ENCODE data around the gene PELI1.

Gene PELI1

DNA sequence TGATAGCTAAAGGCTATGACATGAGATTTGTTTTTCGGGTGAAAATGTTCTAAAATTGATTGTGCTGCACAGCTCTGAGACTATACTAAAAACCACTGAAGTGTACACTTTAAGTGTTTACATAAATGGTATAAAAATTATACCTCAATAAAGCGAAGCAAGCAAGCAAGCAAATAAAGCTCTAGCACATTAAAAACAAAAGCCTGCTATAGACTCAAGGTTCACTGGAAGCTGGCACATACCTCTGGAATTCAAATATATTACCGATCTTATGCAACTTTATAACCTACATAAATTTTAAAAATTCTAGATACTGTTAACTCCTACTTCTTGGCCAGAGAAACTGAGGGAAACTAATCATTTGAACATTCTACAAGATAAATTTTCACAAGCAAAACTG, 20.1 kb downstream of the PELI1 start:
- H3K27me3 Mint-ChIP-seq (ENCODE audit: low read depth) = no peaks in the 10 kb centered on the region
- no peak for DNase-seq (ENCODE audit: low spot score)
- no peaks in the 10 kb centered on the region for H3K9me3 Mint-ChIP-seq
- no peak overlapping the region for H3K27ac Mint-ChIP-seq
- H3K4me3 Mint-ChIP-seq = no peak overlapping the region
- peaks cover 12% of the 10 kb centered on the region for H3K36me3 Mint-ChIP-seq (ENCODE audit: low read depth)
- H3K4me1 Mint-ChIP-seq (ENCODE audit: low read depth) = peaks cover 19% of the 10 kb centered on the region

GRCh38 chr2:64123740-64124139, 20.5 kb downstream of the PELI1 start:
- H3K27ac Mint-ChIP-seq = no peak overlapping the region
- H3K4me1 Mint-ChIP-seq (ENCODE audit: low read depth) = peaks cover 15% of the 10 kb centered on the region
- peaks cover 12% of the 10 kb centered on the region for H3K36me3 Mint-ChIP-seq (ENCODE audit: low read depth)
- DNase-seq (ENCODE audit: low spot score) = no peak
- H3K27me3 Mint-ChIP-seq (ENCODE audit: low read depth) = no peaks in the 10 kb centered on the region
- no peak overlapping the region for H3K4me3 Mint-ChIP-seq
- H3K9me3 Mint-ChIP-seq = no peaks in the 10 kb centered on the region

DNA sequence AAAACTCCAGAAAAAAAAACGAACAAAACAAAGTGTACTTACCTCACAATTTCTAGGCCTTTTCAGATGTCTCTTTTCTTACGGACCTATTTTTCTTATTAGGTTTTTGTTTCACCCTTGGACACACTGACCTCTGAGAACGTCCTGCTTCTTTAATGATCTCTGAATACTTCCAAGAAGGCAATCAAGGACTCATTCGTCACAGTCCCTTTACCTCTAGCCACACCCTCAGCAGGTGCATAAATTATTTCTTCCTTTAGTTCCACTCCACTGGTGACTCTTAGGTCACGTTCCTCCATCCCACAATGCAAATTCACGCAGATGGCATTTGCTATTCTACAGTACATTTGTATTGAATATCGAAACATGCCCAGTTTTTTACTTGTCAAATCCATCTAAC, 21.9 kb downstream of the PELI1 start:
- peaks cover 13% of the 10 kb centered on the region for H3K36me3 Mint-ChIP-seq (ENCODE audit: low read depth)
- no peaks in the 10 kb centered on the region for H3K9me3 Mint-ChIP-seq
- peaks cover 14% of the 10 kb centered on the region for H3K4me1 Mint-ChIP-seq (ENCODE audit: low read depth)
- H3K27me3 Mint-ChIP-seq (ENCODE audit: low read depth) = no peaks in the 10 kb centered on the region
- H3K27ac Mint-ChIP-seq = no peak overlapping the region
- no peak for DNase-seq (ENCODE audit: low spot score)
- H3K4me3 Mint-ChIP-seq = no peak overlapping the region

DNA sequence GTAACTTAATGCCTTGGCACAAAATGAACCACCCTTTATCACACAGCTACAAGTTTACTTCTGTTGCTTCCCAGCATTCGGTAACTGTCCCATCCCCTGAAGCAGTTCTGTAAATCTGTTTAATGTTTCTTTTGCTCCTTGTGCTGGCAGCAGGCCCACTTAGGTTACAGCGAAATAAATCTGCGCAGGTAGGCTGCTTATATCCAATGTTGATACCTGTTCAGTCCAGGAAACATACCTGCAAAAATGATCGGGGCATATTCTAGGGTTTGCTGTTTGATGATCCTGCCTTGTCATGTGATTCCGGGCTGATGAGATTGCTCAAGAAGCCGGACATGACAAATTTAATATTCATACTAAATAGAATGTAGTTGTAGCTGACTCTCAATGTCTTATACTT, 23.3 kb downstream of the PELI1 start:
- Mint-ChIP-seq H3K27me3 (ENCODE audit: low read depth) (no peaks in the 10 kb centered on the region), H3K9me3 (no peaks in the 10 kb centered on the region), H3K4me3 (no peak overlapping the region), H3K36me3 (ENCODE audit: low read depth) (peaks cover 13% of the 10 kb centered on the region), H3K27ac (no peak overlapping the region), H3K4me1 (ENCODE audit: low read depth) (peaks cover 14% of the 10 kb centered on the region)
- DNase-seq (ENCODE audit: low spot score) = no peak

- peaks cover 13% of the 10 kb centered on the region for H3K36me3 Mint-ChIP-seq (ENCODE audit: low read depth)
- H3K4me1 Mint-ChIP-seq (ENCODE audit: low read depth) = peaks cover 24% of the 10 kb centered on the region
Measured at GRCh38 chr2:64120008-64120407, 24.2 kb downstream of the PELI1 start.

DNA sequence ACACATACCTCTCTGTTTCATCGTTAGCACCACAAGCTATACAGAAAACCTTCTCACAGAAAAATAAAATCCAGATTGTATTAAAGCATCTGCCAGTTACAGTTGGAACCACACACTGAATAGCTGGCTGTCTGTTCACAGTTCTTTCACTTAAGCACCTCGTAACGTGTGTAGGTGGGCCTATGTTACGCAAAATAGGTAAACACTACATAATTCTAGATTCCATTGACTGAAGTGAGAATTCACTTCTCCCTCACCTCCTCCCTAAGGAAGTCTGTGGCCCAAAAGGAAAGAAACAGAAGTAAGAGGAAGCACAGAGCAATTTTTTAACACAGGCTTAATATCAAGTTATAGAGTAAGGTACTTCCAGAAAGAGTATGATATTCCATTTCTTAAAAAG, 24.9 kb downstream of the PELI1 start:
- Mint-ChIP-seq H3K4me3 (no peak overlapping the region), H3K4me1 (ENCODE audit: low read depth) (peaks cover 25% of the 10 kb centered on the region), H3K27ac (no peak overlapping the region), H3K36me3 (ENCODE audit: low read depth) (peaks cover 11% of the 10 kb centered on the region), H3K27me3 (ENCODE audit: low read depth) (no peaks in the 10 kb centered on the region), H3K9me3 (no peaks in the 10 kb centered on the region)
- no peak for DNase-seq (ENCODE audit: low spot score)

More at GRCh38 chr2:64120008-64120407, 24.2 kb downstream of the PELI1 start:
- no peak overlapping the region for H3K4me3 Mint-ChIP-seq
- no peak for DNase-seq (ENCODE audit: low spot score)
- H3K27me3 Mint-ChIP-seq (ENCODE audit: low read depth) = no peaks in the 10 kb centered on the region
- no peaks in the 10 kb centered on the region for H3K9me3 Mint-ChIP-seq
- H3K27ac Mint-ChIP-seq = no peak overlapping the region

DNA sequence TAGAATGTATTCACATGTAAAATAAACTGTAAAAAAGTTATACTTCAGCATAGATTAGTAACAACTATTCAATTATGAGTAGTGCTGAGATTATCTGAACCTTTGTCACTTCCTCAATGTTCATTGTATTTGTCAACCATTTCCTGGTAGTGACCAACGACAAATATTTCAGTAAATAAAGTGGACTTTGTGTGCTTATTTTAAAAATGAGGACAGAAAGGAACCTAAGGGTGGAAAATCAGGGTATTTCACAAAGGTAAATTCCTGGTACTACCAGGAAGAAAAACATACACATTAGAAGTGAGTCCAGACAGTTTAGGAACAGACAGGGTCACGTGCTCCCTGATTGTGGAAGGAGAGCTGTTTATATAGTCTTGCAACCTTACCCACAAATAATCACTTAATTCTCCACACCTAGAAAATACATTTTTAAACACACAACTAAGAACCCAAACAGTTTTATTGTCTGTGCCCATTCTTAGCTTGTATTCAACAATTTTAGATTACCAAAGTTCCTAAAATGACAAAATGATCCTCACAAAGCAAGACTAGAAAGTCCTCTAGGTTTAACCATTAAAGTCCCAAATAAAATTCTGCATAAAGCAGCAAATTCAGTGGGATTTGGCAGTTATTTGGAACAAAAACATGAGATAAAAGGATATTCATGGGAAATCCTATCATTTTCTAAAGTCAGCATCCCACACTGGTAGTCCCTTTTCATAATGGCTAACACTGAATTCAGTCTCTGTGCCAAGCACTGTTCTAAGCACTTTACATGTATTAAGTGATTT, 28.2 kb downstream of the PELI1 start:
- no peaks in the 10 kb centered on the region for H3K27me3 Mint-ChIP-seq (ENCODE audit: low read depth)
- no peak overlapping the region for H3K27ac Mint-ChIP-seq
- H3K36me3 Mint-ChIP-seq (ENCODE audit: low read depth) = peaks cover 6% of the 10 kb centered on the region
- no peaks in the 10 kb centered on the region for H3K9me3 Mint-ChIP-seq
- peaks cover 38% of the 10 kb centered on the region for H3K4me1 Mint-ChIP-seq (ENCODE audit: low read depth)
- no peak for DNase-seq (ENCODE audit: low spot score)
- H3K4me3 Mint-ChIP-seq = no peak overlapping the region

GRCh38 chr2:64114912-64115277, 29.3 kb downstream of the PELI1 start:
- H3K9me3 Mint-ChIP-seq = no peaks in the 10 kb centered on the region
- H3K27me3 Mint-ChIP-seq (ENCODE audit: low read depth) = no peaks in the 10 kb centered on the region
- H3K27ac Mint-ChIP-seq = peak overlapping the region; percentile 79
- H3K36me3 Mint-ChIP-seq (ENCODE audit: low read depth) = peaks cover 11% of the 10 kb centered on the region
- H3K4me1 Mint-ChIP-seq (ENCODE audit: low read depth) = peaks cover 47% of the 10 kb centered on the region
- peak overlapping the region; percentile 72 for H3K4me3 Mint-ChIP-seq
- DNase-seq (ENCODE audit: low spot score) = no peak

DNA sequence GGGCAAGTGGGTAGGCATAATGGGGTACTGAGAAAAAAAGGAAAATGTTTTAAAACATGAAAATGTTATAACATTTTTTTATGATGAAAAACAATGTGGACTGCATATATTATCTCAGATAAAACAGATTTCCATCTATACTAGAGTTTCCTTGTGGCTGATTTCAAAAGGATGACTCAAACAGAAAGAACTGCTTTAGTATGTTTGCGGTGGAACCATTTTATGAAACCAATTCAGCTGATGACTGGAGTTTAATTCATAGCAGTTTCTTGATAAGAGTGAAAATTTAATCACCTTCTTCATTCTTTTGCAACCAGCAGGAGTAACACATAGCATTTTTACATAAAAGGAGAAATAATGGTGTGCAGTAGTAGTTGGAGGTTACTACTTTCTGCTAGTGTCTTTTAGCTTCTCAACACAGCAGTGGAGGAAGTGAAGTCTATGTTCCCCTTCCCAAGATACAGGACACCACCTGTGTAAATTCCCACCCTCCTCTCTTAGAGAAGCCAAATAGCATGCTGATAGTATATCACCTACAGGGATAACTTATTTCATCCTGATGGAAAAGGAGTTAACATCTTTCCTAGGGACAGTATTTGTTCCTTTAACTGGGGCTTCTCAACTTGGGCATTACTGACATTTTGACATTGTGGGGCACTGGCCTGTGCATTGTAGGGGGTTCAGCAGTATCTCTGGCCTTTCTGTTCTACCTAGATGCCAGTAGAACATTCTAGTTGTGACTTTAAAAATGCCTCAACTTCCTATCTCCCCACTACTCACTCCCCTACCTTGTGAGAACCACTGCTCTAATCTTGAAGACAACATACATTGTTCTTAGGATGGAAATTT, 29.9 kb downstream of the PELI1 start:
- Mint-ChIP-seq H3K9me3 (no peaks in the 10 kb centered on the region), H3K4me3 (peak overlapping the region; percentile 72), H3K36me3 (ENCODE audit: low read depth) (peaks cover 11% of the 10 kb centered on the region), H3K4me1 (ENCODE audit: low read depth) (peaks cover 50% of the 10 kb centered on the region), H3K27ac (peak overlapping the region; percentile 79), H3K27me3 (ENCODE audit: low read depth) (no peaks in the 10 kb centered on the region)
- DNase-seq (ENCODE audit: low spot score) = no peak

GRCh38 chr2:64112016-64112415, 32.2 kb downstream of the PELI1 start:
- no peaks in the 10 kb centered on the region for H3K9me3 Mint-ChIP-seq
- DNase-seq (ENCODE audit: low spot score) = no peak
- H3K27ac Mint-ChIP-seq = no peak overlapping the region
- peaks cover 19% of the 10 kb centered on the region for H3K36me3 Mint-ChIP-seq (ENCODE audit: low read depth)
- H3K4me3 Mint-ChIP-seq = no peak overlapping the region
- peaks cover 59% of the 10 kb centered on the region for H3K4me1 Mint-ChIP-seq (ENCODE audit: low read depth)
- no peaks in the 10 kb centered on the region for H3K27me3 Mint-ChIP-seq (ENCODE audit: low read depth)

GRCh38 chr2:64111426-64111825, 32.8 kb downstream of the PELI1 start:
- Mint-ChIP-seq H3K9me3 (no peaks in the 10 kb centered on the region), H3K27me3 (ENCODE audit: low read depth) (no peaks in the 10 kb centered on the region), H3K4me1 (ENCODE audit: low read depth) (peaks cover 60% of the 10 kb centered on the region), H3K4me3 (no peak overlapping the region), H3K27ac (no peak overlapping the region), H3K36me3 (ENCODE audit: low read depth) (peaks cover 22% of the 10 kb centered on the region)
- DNase-seq (ENCODE audit: low spot score) = no peak

DNA sequence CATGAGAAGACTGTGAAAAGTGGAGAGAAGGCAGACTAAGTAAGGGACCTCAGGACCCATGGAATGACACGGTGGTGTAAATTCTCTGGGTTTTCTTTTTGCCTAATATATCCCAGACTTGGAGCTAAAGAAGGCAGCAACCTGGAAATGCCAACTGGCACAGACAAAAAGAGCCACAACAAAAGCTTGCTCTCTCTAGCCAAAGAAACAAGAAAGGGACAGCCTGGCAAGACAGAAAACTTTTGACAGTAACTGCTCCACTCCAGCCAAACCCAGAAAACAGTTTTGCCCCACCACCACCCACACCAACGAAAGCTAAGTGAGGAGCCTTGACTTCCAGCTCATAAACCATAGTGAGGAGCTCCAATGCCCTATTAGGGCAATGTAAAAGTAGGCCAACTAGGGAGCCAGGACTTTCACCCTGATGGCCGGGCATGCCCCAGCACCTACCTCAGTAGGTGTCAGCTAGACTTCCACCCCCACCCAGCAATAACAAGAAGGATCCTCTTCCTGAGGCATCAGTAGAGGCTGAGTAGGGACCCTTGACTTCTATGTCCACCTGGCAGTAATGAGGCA, 35.5 kb downstream of the PELI1 start:
- Mint-ChIP-seq H3K36me3 (ENCODE audit: low read depth) (peaks cover 38% of the 10 kb centered on the region), H3K4me1 (ENCODE audit: low read depth) (peaks cover 45% of the 10 kb centered on the region), H3K9me3 (no peaks in the 10 kb centered on the region), H3K4me3 (no peak overlapping the region), H3K27me3 (ENCODE audit: low read depth) (no peaks in the 10 kb centered on the region), H3K27ac (no peak overlapping the region)
- no peak for DNase-seq (ENCODE audit: low spot score)

DNA sequence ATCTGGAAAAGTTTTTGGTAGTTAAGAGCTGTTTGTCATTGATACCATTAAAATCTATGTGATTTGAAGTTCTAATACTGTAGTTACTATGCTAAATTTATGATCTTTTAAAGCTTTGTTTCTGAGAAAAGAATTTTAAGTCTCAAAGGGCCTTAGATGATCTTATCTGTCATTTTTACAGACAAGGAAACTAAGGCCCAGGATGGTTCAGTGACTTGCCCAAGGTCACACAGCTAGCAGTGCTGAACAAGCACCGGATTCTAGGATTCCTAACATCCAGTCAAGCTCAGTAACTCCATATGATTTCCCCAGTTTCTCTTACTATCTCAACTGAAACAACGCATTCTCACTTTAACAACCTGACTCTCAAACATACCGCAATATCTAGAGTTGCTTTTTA, 37.7 kb downstream of the PELI1 start:
- Mint-ChIP-seq H3K9me3 (no peaks in the 10 kb centered on the region), H3K4me1 (ENCODE audit: low read depth) (peaks cover 39% of the 10 kb centered on the region), H3K27ac (no peak overlapping the region), H3K36me3 (ENCODE audit: low read depth) (peaks cover 44% of the 10 kb centered on the region), H3K4me3 (no peak overlapping the region), H3K27me3 (ENCODE audit: low read depth) (no peaks in the 10 kb centered on the region)
- DNase-seq (ENCODE audit: low spot score) = no peak

All from T-helper 2 cell treated with Interferon-gamma antibody and Interleukin-4, amounts not matched to agents 5 μg/mL and 100 μg/mL, for 36 hours (primary cell).